HG03060 (cell line): Measurements from ENCODE around the gene RBMS3.

Source experiments
- ATAC-seq: cut with Tn5 transposase; IDR thresholded peaks from one replicate; pipeline ENCODE4 v1.9.1; 2021; ENCODE audit warnings: low read depth, moderate number of reproducible peaks; ENCODE audit not compliant: unreplicated experiment

RBMS3 gene

GRCh38 chr3:29823233-29823632 is 542.4 kb downstream of the RBMS3 start:
- ATAC-seq = no peak

DNA sequence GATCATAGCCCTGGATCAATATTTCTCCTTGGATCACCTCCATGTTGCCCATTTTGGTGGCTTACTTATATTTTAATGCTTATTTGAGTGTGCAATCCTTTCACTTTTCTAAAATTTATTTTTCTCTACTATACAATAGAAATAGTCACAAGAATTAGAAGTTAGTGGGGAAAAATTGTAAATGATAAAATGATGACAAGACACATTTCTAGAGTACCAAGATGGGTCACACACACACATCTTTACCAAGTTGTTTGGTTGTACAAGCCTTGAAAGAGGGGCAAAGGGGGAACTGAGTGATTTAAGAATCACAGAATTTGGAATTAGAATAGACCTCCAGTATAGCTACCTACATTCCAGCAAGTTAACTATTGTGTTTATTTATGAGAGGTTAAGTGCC is 545.8 kb downstream of the RBMS3 start:
- ATAC-seq = no peak

GRCh38 chr3:29827756-29828155 is 546.9 kb downstream of the RBMS3 start:
- ATAC-seq = no peak

DNA sequence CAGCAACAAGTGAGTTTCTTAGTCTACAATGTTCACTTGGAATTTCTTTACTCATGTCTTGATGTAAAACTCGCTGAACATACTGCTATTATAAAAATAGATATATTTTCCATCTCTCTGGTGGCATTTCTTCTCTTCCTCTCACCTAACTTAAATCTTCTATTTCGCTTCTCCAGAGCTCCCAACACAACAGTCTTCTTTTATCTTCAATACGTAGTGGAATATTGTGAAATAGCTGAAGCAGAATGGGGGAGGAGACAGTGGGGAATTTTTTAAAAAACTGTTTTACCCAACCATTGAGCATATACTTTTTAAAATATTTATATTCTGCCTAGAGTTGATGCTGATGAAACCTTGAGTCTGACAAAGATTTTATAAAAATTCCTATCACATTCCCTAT is 548.5 kb downstream of the RBMS3 start:
- ATAC-seq = no peak

DNA sequence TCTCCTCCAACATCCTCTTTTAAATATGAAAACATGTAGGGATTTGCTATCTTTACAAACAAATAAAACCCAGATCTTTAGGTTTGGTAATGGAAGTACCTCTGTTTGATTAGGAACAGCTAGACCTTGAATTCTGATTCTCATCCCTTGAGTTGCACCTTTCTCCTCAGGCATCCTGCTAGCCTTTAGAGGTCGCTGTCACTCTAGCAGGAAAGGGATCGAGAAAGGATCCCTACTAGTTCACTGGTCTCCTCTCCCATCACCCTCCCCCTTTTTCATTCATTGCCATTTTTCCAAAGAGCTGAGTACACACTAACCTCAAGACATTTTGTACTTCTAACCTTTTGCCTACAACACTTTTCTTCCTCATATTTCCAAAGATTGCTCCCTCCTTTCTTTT is 569.8 kb downstream of the RBMS3 start:
- no peak for ATAC-seq

DNA sequence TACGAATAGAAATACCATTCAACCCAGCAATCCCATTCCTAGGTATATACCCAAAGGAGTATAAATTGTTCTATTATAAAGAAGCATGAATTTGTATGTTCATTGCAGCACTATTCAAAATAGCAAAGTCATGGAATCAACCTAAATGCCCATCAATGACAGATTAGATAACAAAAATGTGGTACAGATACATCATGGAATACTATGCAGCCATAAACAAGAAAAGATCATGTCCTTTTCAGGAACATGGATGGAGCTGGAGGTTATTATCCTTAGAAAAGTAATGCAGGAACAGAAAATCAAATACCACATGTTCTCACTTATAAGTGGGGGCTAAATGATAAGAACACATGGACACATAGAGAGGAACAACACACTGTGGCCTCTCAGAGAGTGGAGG is 571.9 kb downstream of the RBMS3 start:
- no peak for ATAC-seq

- no peak for ATAC-seq
Observed at GRCh38 chr3:29853841-29854397, 573.0 kb downstream of the RBMS3 start.

GRCh38 chr3:29854821-29855220 is 574.0 kb downstream of the RBMS3 start:
- no peak for ATAC-seq

- no peak for ATAC-seq
Observed at GRCh38 chr3:29859726-29860270, 578.9 kb downstream of the RBMS3 start.

GRCh38 chr3:29864809-29865208 is 583.9 kb downstream of the RBMS3 start:
- ATAC-seq = no peak

DNA sequence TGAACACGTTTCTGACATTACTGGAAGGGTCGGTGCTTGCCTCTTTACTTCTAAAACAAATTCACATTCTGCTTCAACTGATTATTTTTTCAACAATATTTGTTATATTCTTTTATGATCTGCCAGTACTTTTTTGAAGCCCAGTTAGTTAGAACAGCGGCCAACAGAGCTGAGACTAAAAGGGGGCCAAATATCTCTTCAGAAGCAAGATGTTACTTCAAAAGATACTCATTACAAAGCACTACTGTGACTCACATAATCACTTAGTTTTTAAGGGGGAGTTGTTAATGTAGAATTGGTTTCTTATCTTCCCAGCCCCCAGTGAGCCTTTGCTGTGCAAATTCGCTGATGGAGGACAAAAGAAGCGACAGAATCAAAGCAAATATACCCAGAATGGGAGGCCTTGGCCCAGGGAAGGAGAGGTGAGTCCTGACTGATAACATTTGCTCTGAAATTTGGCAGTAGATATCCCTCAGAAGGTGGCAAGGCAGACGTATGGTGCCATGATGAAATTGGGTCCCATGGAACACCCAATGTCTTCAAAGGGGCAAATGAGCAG is 587.8 kb downstream of the RBMS3 start:
- ATAC-seq = no peak

GRCh38 chr3:29870136-29870535 is 589.3 kb downstream of the RBMS3 start:
- no peak for ATAC-seq

GRCh38 chr3:29871087-29871486 is 590.2 kb downstream of the RBMS3 start:
- no peak for ATAC-seq

GRCh38 chr3:29880809-29881208 is 599.9 kb downstream of the RBMS3 start:
- no peak for ATAC-seq

- ATAC-seq = no peak
Observed at GRCh38 chr3:29887451-29887850, 606.6 kb downstream of the RBMS3 start.

GRCh38 chr3:29889215-29889614 is 608.3 kb downstream of the RBMS3 start:
- ATAC-seq = no peak

DNA sequence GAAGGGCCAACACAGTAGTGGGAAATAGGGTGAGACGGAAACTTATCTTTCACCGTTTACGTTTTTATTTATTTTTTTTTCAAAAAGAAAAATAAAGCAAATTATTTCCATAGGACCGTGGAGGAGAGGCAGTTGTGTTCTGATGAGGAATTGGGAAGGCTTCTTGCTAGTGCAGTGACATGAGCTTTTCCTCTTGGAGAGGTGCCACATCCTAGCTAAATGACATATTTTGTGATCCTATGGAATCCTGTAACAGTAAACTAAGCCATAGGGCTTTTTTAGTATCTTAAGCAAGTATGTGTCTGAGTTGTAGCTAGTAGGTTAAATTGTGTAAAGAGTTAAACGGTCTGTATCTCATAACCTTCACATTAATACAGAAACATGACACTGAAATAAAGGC is 609.9 kb downstream of the RBMS3 start:
- ATAC-seq = no peak

GRCh38 chr3:29892976-29893554 is 612.2 kb downstream of the RBMS3 start:
- no peak for ATAC-seq

DNA sequence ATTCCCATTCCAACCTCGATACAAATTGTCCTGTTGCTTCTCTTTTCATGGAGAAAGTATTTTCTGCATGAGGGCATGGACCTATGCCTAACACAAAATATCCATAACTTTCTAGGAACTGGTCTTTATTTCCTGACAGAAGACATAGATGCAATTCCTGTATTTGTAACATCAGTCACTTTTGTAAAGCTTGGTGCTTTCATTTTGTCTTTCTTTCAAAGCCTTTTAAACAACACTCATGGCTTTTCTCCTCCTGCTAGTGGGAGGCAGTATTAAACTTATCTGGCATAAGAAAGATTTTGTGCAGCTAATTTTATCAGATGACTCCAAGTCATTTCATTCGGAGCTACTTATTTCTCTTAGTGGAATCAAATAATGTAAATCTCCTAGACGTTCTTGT is 616.0 kb downstream of the RBMS3 start:
- ATAC-seq = no peak

- ATAC-seq = no peak
Observed at GRCh38 chr3:29898171-29898965, 617.5 kb downstream of the RBMS3 start.

- ATAC-seq = no peak
Observed at GRCh38 chr3:29899021-29899420, 618.1 kb downstream of the RBMS3 start.
